ENCODE measurements around the gene TULP4.
"Not testable (repeated sequence)": the region's sequence is repeated elsewhere in the genome, so short reads cannot be mapped to it uniquely, and the experiment has no call there.

Gene TULP4

DNA sequence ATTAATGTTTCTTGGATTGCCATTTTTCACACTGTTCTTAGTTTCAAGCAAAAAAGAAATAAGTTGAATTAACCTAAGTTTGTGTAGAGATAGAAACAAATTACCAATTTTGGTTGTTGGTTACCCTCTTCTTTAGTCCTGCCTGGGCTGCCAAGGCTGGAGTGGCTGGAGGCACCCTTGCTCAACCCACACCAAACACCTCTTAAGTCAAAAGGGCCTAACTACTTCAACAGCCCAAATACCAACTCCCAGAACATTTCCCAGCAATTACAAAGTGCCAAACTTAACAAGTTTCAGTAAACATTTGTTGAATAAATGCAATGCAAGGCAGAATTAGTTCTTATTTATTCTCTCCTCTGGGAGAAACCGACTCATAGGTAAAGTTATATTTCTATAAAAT lies 209.5 kb downstream of the TULP4 start:
- H3K4me3 ChIP-seq (ENCODE audit: low read depth, low read length): no peak overlapping the region
- TF ChIP-seq, protein P1, sequence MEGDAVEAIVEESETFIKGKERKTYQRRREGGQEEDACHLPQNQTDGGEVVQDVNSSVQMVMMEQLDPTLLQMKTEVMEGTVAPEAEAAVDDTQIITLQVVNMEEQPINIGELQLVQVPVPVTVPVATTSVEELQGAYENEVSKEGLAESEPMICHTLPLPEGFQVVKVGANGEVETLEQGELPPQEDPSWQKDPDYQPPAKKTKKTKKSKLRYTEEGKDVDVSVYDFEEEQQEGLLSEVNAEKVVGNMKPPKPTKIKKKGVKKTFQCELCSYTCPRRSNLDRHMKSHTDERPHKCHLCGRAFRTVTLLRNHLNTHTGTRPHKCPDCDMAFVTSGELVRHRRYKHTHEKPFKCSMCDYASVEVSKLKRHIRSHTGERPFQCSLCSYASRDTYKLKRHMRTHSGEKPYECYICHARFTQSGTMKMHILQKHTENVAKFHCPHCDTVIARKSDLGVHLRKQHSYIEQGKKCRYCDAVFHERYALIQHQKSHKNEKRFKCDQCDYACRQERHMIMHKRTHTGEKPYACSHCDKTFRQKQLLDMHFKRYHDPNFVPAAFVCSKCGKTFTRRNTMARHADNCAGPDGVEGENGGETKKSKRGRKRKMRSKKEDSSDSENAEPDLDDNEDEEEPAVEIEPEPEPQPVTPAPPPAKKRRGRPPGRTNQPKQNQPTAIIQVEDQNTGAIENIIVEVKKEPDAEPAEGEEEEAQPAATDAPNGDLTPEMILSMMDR (IDR thresholded peaks at IDR 0.05; ENCODE audit: insufficient read depth, low read length, missing control alignments): no peak
- ChIA-PET CTCF (no interaction called here), POLR2A (no interaction called here)
- no peak for DNase-seq (ENCODE audit: low read depth, low spot score)

DNA sequence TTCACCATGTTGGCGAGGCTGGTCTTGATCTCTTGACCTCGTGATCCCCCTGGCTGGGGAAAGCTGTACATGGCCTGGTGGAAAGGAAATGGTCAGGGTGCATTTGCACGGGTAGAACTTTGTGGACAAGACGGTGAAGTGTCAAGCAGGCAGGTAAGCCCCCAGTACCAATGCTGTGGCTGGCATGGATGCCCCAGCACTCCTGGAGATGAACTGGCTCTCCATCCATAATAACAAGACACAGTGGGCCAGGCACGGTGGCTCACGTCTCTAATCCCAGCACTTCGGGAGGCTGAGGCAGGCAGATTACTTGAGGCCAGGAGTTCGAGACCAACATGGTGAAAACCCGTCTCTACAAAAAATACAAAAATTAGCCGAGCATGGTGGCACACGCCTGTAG lies 210.4 kb downstream of the TULP4 start:
- ChIA-PET POLR2A (no interaction called here), CTCF (no interaction called here)
- DNase-seq (ENCODE audit: low read depth, low spot score): no peak
- no peak overlapping the region for H3K4me3 ChIP-seq (ENCODE audit: low read depth, low read length)
- TF ChIP-seq, protein P1 (IDR thresholded peaks at IDR 0.05; ENCODE audit: insufficient read depth, low read length, missing control alignments): no peak

DNA sequence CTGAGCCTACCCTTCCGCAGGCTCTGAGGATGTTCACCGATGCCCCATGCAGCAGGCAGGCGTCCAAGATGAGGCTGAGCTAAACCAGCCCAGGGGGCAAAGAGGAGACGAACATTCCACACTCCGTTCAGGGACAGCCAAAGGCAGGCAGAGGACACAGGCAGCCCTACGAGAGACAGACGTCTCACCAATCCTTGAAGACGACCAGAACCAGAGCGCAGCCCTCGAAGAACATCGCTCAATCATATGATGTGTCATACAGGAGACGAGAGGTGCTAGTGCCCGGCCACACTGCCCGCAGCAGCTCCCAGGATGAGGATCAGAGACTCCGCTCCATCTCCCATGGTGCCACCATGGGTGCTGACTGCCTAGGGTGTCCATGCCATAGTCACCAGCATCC lies 212.0 kb downstream of the TULP4 start:
- ChIA-PET CTCF (no interaction called here), POLR2A (no interaction called here)
- TF ChIP-seq, protein P1 (IDR thresholded peaks at IDR 0.05; ENCODE audit: insufficient read depth, low read length, missing control alignments): no peak
- no peak for DNase-seq (ENCODE audit: low read depth, low spot score)
- H3K4me3 ChIP-seq (ENCODE audit: low read depth, low read length): no peak overlapping the region

DNA sequence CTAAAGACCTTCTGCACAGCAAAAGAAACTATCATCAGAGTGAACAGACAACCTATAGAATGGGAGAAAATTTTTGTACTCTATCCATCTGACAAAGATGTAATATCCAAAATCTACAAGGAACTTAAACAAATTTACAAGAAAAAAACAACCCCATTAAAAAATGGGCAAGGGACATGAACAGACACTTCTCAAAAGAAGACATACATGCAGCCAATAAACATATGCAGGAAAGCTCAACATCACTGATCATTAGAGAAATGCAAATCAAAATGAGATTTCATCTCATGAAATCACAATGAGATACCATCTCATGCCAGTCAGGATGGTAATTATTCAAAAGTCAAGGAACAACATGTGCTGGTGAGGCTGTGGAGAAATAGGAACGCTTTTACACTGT lies 215.6 kb downstream of the TULP4 start:
- CTCF ChIA-PET: interaction anchor here (1.9 kb wide), 1 partner anchor 8 kb away, joined by 6 read pairs; no protein-coding TSS in a partner anchor
- DNase-seq (ENCODE audit: low read depth, low spot score); H3K4me3 ChIP-seq (ENCODE audit: low read depth, low read length); POLR2A ChIA-PET: not testable (repeated sequence)

DNA sequence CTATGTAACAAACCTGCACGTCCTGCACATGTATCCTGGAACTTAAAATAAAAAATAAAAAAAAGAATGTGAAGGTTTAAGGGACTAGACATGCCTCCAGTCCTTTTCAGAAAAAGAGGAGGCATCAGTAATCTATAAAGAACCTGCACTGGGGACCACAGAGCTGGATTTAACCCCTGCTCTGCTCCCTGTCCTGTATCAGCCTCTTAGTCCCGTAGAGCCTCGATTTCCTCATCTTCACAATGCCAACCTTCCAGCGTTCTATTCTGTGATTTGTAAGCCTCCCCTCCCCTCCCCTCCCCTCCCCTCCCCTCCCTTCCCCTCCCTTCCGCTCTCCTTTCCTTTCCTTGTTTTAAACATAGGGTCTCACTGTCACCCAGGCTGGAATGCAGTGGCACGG lies 216.6 kb downstream of the TULP4 start:
- ChIA-PET POLR2A (no interaction called here), CTCF (interaction anchor here (0.6 to 1.9 kb wide), 2 partner anchors 9 to 307 kb away, joined by 3 to 6 read pairs; no protein-coding TSS in a partner anchor)
- H3K4me3 ChIP-seq (ENCODE audit: low read depth, low read length): no peak overlapping the region
- TF ChIP-seq, protein P1 (IDR thresholded peaks at IDR 0.05; ENCODE audit: insufficient read depth, low read length, missing control alignments): no peak
- DNase-seq (ENCODE audit: low read depth, low spot score): no peak

DNA sequence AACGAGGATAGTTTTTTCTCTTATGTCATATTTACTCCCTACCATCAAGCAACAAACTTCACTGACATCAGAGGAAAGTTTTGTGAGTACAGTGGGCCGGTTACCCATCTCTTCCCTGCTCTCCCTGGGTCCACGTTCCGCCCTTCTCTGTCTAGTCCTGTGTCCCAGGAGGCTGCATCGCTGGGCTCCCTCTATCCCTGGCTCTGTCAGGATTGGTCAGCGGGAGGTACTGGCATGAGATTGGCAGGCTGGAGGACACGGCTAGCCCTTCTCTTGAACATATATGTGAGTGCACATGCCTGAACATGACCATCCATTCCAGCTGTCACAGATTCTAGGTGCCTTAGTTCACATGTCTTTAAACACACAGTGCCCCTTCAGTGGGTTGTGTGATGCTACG lies 217.4 kb downstream of the TULP4 start:
- CTCF ChIA-PET: interaction anchor here (0.6 to 1.0 kb wide), 2 partner anchors 11 to 308 kb away, joined by 3 read pairs; no protein-coding TSS in a partner anchor

DNA sequence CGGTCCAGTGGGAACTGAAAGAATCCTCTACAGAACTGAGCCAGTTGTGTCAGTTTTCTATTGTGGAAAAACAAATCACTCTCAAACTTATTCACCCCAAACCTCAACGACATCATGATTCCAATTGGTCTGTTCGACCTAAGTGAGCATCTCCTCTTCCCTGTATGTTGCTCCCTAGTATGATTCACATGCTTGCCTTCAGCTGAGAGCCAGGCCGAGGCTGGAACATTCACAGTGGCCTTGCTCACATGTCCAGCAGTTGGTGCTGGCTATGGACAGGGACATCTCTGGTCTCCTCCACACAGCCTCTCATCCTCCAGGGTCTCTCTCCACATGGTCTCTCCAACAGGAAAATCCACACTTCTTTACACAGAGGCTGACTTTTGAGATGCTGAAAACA lies 219.3 kb downstream of the TULP4 start:
- CTCF ChIA-PET: no interaction called here
- DNase-seq (ENCODE audit: low read depth, low spot score): no peak
- TF ChIP-seq, protein P1 (IDR thresholded peaks at IDR 0.05; ENCODE audit: insufficient read depth, low read length, missing control alignments): no peak
- no peak overlapping the region for H3K4me3 ChIP-seq (ENCODE audit: low read depth, low read length)
- POLR2A ChIA-PET: no interaction called here

More for the DNA sequence above, 217.4 kb downstream of the TULP4 start:
- no peak overlapping the region for H3K4me3 ChIP-seq (ENCODE audit: low read depth, low read length)
- no peak for DNase-seq (ENCODE audit: low read depth, low spot score)
- POLR2A ChIA-PET: no interaction called here
- TF ChIP-seq, protein P1 (IDR thresholded peaks at IDR 0.05; ENCODE audit: insufficient read depth, low read length, missing control alignments): no peak

Data from AG04449 (cell line).